GM23338 (cell line): Measurements from ENCODE around the gene PLCG2. TPM values are rescaled to one million over a fixed set of nuclear protein-coding genes. Genes with fewer than 3 reads are reported as not detected.

Experiments
- ATAC-seq: fragments of 200-7000 bp; cut with Tn5 transposase; 3 replicates; pipeline ENCODE4 v1.9.1; 2020
- DNase-seq: peaks from one replicate; pipeline ENCODE4 v3.0.0-alpha.2; 2015; ENCODE audit warnings: low spot score
- H2AFZ ChIP-seq: fragments of 200-600 bp; sonication (generic); 2 replicates; pipeline ENCODE4 v1.8.0; 2016; ENCODE audit warnings: antibody characterized with exemption, mild to moderate bottlenecking, moderate library complexity
- H3F3A ChIP-seq: fragments of 200-600 bp; sonication (generic); replicated peaks from 2 replicates; pipeline ENCODE4 v1.8.0; 2017; ENCODE audit warnings: antibody characterized with exemption, mixed run types, low read depth
- H3K27ac ChIP-seq: fragments of 200-600 bp; sonication (generic); 2 replicates; pipeline ENCODE4 v1.6.1; 2016; ENCODE audit warnings: low read depth
- H3K27me3 ChIP-seq: fragments of 200-600 bp; sonication (generic); 2 replicates; pipeline ENCODE4 v1.8.0; 2016; ENCODE audit warnings: mild to moderate bottlenecking, mixed run types, moderate library complexity; ENCODE audit not compliant: insufficient read depth
- H3K36me3 ChIP-seq: fragments of 200-600 bp; sonication (generic); 2 replicates; pipeline ENCODE4 v1.8.0; 2016; ENCODE audit warnings: mild to moderate bottlenecking; ENCODE audit not compliant: insufficient read depth
- H3K4me1 ChIP-seq: fragments of 200-600 bp; sonication (generic); 2 replicates; pipeline ENCODE4 v1.8.0; 2016; ENCODE audit warnings: mild to moderate bottlenecking, moderate library complexity; ENCODE audit not compliant: insufficient read depth
- H3K4me2 ChIP-seq: fragments of 200-600 bp; sonication (generic); 2 replicates; pipeline ENCODE4 v1.7.1; 2017; ENCODE audit warnings: mixed run types
- H3K4me3 ChIP-seq: fragments of 200-600 bp; sonication (generic); 2 replicates; pipeline ENCODE4 v1.6.1; 2016; ENCODE audit warnings: mixed run types
- H3K79me2 ChIP-seq: fragments of 200-600 bp; sonication (generic); replicated peaks from 2 replicates; pipeline ENCODE4 v1.8.0; 2017; ENCODE audit warnings: mild to moderate bottlenecking; ENCODE audit not compliant: insufficient read depth
- H3K9me2 ChIP-seq: fragments of 200-600 bp; sonication (generic); 2 replicates; pipeline ENCODE4 v1.8.0; 2017; ENCODE audit not compliant: insufficient read depth
- H4K20me1 ChIP-seq: fragments of 200-600 bp; sonication (generic); replicated peaks from 2 replicates; pipeline ENCODE4 v1.8.0; 2017; ENCODE audit warnings: mild to moderate bottlenecking; ENCODE audit not compliant: insufficient read depth
- H3K27ac Mint-ChIP-seq: 2 replicates; pipeline ENCODE4 v1.8.0; 2020; ENCODE audit warnings: inconsistent platforms, mild to moderate bottlenecking, moderate library complexity, mixed read lengths
- H3K27me3 Mint-ChIP-seq: 3 replicates; pipeline ENCODE4 v1.8.0; 2022; ENCODE audit warnings: low read depth, mild to moderate bottlenecking, moderate library complexity, mixed read lengths, inconsistent platforms; ENCODE audit not compliant: insufficient read depth, poor library complexity
- H3K36me3 Mint-ChIP-seq: 3 replicates; pipeline ENCODE4 v1.8.0; 2021; ENCODE audit warnings: low read depth, mild to moderate bottlenecking, inconsistent platforms, moderate library complexity, mixed read lengths
- H3K4me1 Mint-ChIP-seq: 3 replicates; pipeline ENCODE4 v1.8.0; 2020; ENCODE audit warnings: mild to moderate bottlenecking, inconsistent platforms, mixed read lengths
- H3K4me3 Mint-ChIP-seq: 3 replicates; pipeline ENCODE4 v1.8.0; 2021; ENCODE audit warnings: moderate library complexity, mild to moderate bottlenecking, inconsistent platforms, mixed read lengths
- H3K9me3 Mint-ChIP-seq: 3 replicates; pipeline ENCODE4 v1.8.0; 2020; ENCODE audit warnings: moderate library complexity, mild to moderate bottlenecking, inconsistent platforms, mixed read lengths
- ETS1 ChIP-seq: IDR thresholded peaks from 2 replicates; pipeline ENCODE4 v1.6.1; 2016; ENCODE audit warnings: antibody characterized with exemption
- EZH2 ChIP-seq: fragments of 200-600 bp; sonication (generic); IDR thresholded peaks from one replicate; pipeline ENCODE4 v1.8.0; 2017; ENCODE audit warnings: antibody characterized with exemption, mild to moderate bottlenecking, low read depth; ENCODE audit not compliant: unreplicated experiment
- REST ChIP-seq: IDR thresholded peaks from one replicate; pipeline ENCODE4 v1.6.1; 2018; ENCODE audit warnings: antibody characterized with exemption; ENCODE audit not compliant: unreplicated experiment
- ZNF114 ChIP-seq: fragments of 250-450 bp; sonication (Bioruptor Pico); IDR thresholded peaks from 2 replicates; pipeline ENCODE4 v1.5.0; 2020; ENCODE audit warnings: mild to moderate bottlenecking, moderate library complexity
- ZNF331 ChIP-seq: fragments of 250-450 bp; sonication (Bioruptor Pico); IDR thresholded peaks from 2 replicates; pipeline ENCODE4 v1.5.0; 2020; ENCODE audit warnings: low read depth, mild to moderate bottlenecking, moderate library complexity
- polyA plus RNA-seq: library from polyadenylated mRNA; unstranded; fragments of >200 nt; fragmentation: Nextera tagmentation; extraction: Ambion mirVana; gene quantifications from 2 replicates; pipeline ENCODE4 v1.2.1, GENCODE V29; 2016
- total RNA-seq: library from RNA; depleted of rRNA; stranded (reverse); fragments of >200 nt; shearing (Covaris generic); gene quantifications from 2 replicates; pipeline ENCODE4 v1.2.3, GENCODE V29; 2014
- TF ChIP-seq, protein P1 (sequence below), 2 experiments: fragments of 200-600 bp in 1 of 2; sonication (generic) in 1 of 2; conservative IDR thresholded peaks; 2 replicates each; pipeline versions ENCODE4 v1.5.1 to v1.6.1; 2016 to 2017; ENCODE audit warnings: antibody characterized with exemption in 2 of 2, low read depth in 2 of 2, mild to moderate bottlenecking in 2 of 2, moderate library complexity in 1 of 2

Gene PLCG2
- total and polyA plus RNA-seq, 2 experiments from 2014 or later: 2.4 to 5.9 TPM

GRCh38 chr16:81873206-81873605, 94.1 kb downstream of the PLCG2 start:
- H3K36me3 Mint-ChIP-seq: no peaks in the 10 kb centered on the region
- H3F3A ChIP-seq: no peaks in the 10 kb centered on the region

GRCh38 chr16:81873843-81874752, 95.0 kb downstream of the PLCG2 start:
- 0 out of 2 replicates have a peak overlapping the region, but pooled peaks have one; percentile 17 for H3K4me3 ChIP-seq
- no peaks in the 10 kb centered on the region for H3K36me3 ChIP-seq
- peak overlapping the region; percentile 81 for H3K27ac Mint-ChIP-seq
- H2AFZ ChIP-seq: no peak overlapping the region
- no peaks in the 10 kb centered on the region for H3K9me3 Mint-ChIP-seq
- no peaks in the 10 kb centered on the region for H3F3A ChIP-seq
- no peaks in the 10 kb centered on the region for H3K27me3 ChIP-seq
- H3K4me2 ChIP-seq: peak overlapping the region; percentile 37
- H3K27me3 Mint-ChIP-seq: peaks cover 10% of the 10 kb centered on the region
- no peaks in the 10 kb centered on the region for H3K79me2 ChIP-seq
- H3K36me3 Mint-ChIP-seq: no peaks in the 10 kb centered on the region
- TF ChIP-seq ETS1: 0 out of 2 replicates have a peak, but pooled peaks have one; percentile 38
- TF ChIP-seq, protein P1, sequence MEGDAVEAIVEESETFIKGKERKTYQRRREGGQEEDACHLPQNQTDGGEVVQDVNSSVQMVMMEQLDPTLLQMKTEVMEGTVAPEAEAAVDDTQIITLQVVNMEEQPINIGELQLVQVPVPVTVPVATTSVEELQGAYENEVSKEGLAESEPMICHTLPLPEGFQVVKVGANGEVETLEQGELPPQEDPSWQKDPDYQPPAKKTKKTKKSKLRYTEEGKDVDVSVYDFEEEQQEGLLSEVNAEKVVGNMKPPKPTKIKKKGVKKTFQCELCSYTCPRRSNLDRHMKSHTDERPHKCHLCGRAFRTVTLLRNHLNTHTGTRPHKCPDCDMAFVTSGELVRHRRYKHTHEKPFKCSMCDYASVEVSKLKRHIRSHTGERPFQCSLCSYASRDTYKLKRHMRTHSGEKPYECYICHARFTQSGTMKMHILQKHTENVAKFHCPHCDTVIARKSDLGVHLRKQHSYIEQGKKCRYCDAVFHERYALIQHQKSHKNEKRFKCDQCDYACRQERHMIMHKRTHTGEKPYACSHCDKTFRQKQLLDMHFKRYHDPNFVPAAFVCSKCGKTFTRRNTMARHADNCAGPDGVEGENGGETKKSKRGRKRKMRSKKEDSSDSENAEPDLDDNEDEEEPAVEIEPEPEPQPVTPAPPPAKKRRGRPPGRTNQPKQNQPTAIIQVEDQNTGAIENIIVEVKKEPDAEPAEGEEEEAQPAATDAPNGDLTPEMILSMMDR (conservative IDR thresholded peaks at IDR 0.05; ENCODE audit: low read depth in 2 of 2): peak; percentile 76 to 98
- no peak for TF ChIP-seq ZNF331
- H3K9me2 ChIP-seq: 0 out of 2 replicates have a peak, but pooled peaks cover 1% of the 10 kb centered on the region
- H4K20me1 ChIP-seq: no peaks in the 10 kb centered on the region
- ATAC-seq (peak; percentile 87), DNase-seq (peak; percentile 87)
- no peak overlapping the region for H3K4me3 Mint-ChIP-seq
- H3K4me1 Mint-ChIP-seq: peaks cover 31% of the 10 kb centered on the region
- peaks cover 28% of the 10 kb centered on the region for H3K4me1 ChIP-seq
- peak overlapping the region; percentile 33; the same call in 1 of the 2 replicates for H3K27ac ChIP-seq

More at GRCh38 chr16:81873206-81873605, 94.1 kb downstream of the PLCG2 start:
- DNase-seq (no peak), ATAC-seq (no peak)
- H4K20me1 ChIP-seq: no peaks in the 10 kb centered on the region
- H3K79me2 ChIP-seq: no peaks in the 10 kb centered on the region
- H3K4me3 ChIP-seq: no peak overlapping the region
- Mint-ChIP-seq H3K4me1 (peaks cover 22% of the 10 kb centered on the region), H3K27ac (no peak overlapping the region), H3K4me3 (no peak overlapping the region), H3K27me3 (peaks cover 7% of the 10 kb centered on the region), H3K9me3 (no peaks in the 10 kb centered on the region)
- no peak for TF ChIP-seq REST
- TF ChIP-seq EZH2: no peak
- no peak for TF ChIP-seq ZNF114 (CRISPR knock-in tag)
- H3K27ac ChIP-seq: no peak overlapping the region
- no peak overlapping the region for H2AFZ ChIP-seq
- H3K4me2 ChIP-seq: no peak overlapping the region
- H3K36me3 ChIP-seq: no peaks in the 10 kb centered on the region
- H3K9me2 ChIP-seq: 0 out of 2 replicates have a peak, but pooled peaks cover 3% of the 10 kb centered on the region
- H3K27me3 ChIP-seq: no peaks in the 10 kb centered on the region
- H3K4me1 ChIP-seq: peaks cover 22% of the 10 kb centered on the region
